Measurements from ENCODE around the gene EIF2D.

GRCh38 chr1:206572835-206573234 is 39.4 kb downstream of the EIF2D start:
- TF ChIP-seq, protein P1, sequence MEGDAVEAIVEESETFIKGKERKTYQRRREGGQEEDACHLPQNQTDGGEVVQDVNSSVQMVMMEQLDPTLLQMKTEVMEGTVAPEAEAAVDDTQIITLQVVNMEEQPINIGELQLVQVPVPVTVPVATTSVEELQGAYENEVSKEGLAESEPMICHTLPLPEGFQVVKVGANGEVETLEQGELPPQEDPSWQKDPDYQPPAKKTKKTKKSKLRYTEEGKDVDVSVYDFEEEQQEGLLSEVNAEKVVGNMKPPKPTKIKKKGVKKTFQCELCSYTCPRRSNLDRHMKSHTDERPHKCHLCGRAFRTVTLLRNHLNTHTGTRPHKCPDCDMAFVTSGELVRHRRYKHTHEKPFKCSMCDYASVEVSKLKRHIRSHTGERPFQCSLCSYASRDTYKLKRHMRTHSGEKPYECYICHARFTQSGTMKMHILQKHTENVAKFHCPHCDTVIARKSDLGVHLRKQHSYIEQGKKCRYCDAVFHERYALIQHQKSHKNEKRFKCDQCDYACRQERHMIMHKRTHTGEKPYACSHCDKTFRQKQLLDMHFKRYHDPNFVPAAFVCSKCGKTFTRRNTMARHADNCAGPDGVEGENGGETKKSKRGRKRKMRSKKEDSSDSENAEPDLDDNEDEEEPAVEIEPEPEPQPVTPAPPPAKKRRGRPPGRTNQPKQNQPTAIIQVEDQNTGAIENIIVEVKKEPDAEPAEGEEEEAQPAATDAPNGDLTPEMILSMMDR (conservative IDR thresholded peaks at IDR 0.05; ENCODE audit: low read depth, low read length), result no peak
- no peak for TF ChIP-seq CEBPB (IDR thresholded peaks at IDR 0.05; ENCODE audit: low read depth, low read length)
- no peak for TF ChIP-seq RFX5 (IDR thresholded peaks at IDR 0.05; ENCODE audit: low read depth, low read length)
- no peak for TF ChIP-seq NFE2L2 (IDR thresholded peaks at IDR 0.05; ENCODE audit: low read depth, low read length)
- no peak for TF ChIP-seq MAFK (IDR thresholded peaks at IDR 0.05; ENCODE audit: low read depth, low read length)
- no peak for TF ChIP-seq RCOR1 (IDR thresholded peaks at IDR 0.05; ENCODE audit: insufficient replicate concordance, low read length)
- TF ChIP-seq CHD1 (IDR thresholded peaks at IDR 0.05; ENCODE audit: low read depth, low read length), result no peak
- no peak for TF ChIP-seq POLR2A (IDR thresholded peaks at IDR 0.05; ENCODE audit: low read depth, low read length)
- TF ChIP-seq MAZ (IDR thresholded peaks at IDR 0.05; ENCODE audit: borderline replicate concordance, low read depth, low read length), result no peak
- TF ChIP-seq, protein P2, sequence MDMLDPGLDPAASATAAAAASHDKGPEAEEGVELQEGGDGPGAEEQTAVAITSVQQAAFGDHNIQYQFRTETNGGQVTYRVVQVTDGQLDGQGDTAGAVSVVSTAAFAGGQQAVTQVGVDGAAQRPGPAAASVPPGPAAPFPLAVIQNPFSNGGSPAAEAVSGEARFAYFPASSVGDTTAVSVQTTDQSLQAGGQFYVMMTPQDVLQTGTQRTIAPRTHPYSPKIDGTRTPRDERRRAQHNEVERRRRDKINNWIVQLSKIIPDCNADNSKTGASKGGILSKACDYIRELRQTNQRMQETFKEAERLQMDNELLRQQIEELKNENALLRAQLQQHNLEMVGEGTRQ (IDR thresholded peaks at IDR 0.05; ENCODE audit: low read depth, low read length), result no peak
- no peak for TF ChIP-seq FOS (IDR thresholded peaks at IDR 0.05; ENCODE audit: low read depth, low read length)
- TF ChIP-seq, protein P3, sequence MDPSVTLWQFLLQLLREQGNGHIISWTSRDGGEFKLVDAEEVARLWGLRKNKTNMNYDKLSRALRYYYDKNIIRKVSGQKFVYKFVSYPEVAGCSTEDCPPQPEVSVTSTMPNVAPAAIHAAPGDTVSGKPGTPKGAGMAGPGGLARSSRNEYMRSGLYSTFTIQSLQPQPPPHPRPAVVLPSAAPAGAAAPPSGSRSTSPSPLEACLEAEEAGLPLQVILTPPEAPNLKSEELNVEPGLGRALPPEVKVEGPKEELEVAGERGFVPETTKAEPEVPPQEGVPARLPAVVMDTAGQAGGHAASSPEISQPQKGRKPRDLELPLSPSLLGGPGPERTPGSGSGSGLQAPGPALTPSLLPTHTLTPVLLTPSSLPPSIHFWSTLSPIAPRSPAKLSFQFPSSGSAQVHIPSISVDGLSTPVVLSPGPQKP (IDR thresholded peaks at IDR 0.05; ENCODE audit: borderline replicate concordance, low read depth, low read length), result no peak
- TF ChIP-seq RAD21 (IDR thresholded peaks at IDR 0.05; ENCODE audit: low read length), result no peak
- TF ChIP-seq MXI1 (IDR thresholded peaks at IDR 0.05; ENCODE audit: borderline replicate concordance, low read depth, low read length), result no peak
